Measurements from ENCODE around the gene DOK7.

Gene DOK7

GRCh38 chr4:3491681-3492405, 28.7 kb downstream of the DOK7 start (continued):
- TF ChIP-seq TCF4 (CRISPR knock-in tag; IDR thresholded peaks at IDR 0.05; ENCODE audit: borderline replicate concordance) (no peak), CSDC2 (CRISPR knock-in tag; IDR thresholded peaks at IDR 0.05) (no peak), ZNF565 (CRISPR knock-in tag; conservative IDR thresholded peaks at IDR 0.05; ENCODE audit: low read depth) (no peak), ARNTL (CRISPR knock-in tag; IDR thresholded peaks at IDR 0.05; ENCODE audit: borderline replicate concordance, low read depth) (no peak), TOX (CRISPR knock-in tag; IDR thresholded peaks at IDR 0.05; ENCODE audit: borderline replicate concordance) (no peak), ESRRG (CRISPR knock-in tag; IDR thresholded peaks at IDR 0.05) (no peak), ZNF70 (CRISPR knock-in tag; IDR thresholded peaks at IDR 0.05) (no peak), PPARA (CRISPR knock-in tag; IDR thresholded peaks at IDR 0.05; ENCODE audit: borderline replicate concordance) (no peak), CREB5 (CRISPR knock-in tag; IDR thresholded peaks at IDR 0.05; ENCODE audit: low read depth) (no peak), SNAI2 (CRISPR knock-in tag; IDR thresholded peaks at IDR 0.05) (no peak), TSHZ2 (CRISPR knock-in tag; IDR thresholded peaks at IDR 0.05) (no peak), ZC3H10 (CRISPR knock-in tag; IDR thresholded peaks at IDR 0.05) (no peak)

- TF ChIP-seq ZFP3 (CRISPR knock-in tag; IDR thresholded peaks at IDR 0.05) (no peak), ZNF565 (CRISPR knock-in tag; conservative IDR thresholded peaks at IDR 0.05; ENCODE audit: low read depth) (no peak)
- peak; percentile 22 for ATAC-seq
These were observed 29.9 kb downstream of the DOK7 start for GRCh38 chr4:3492741-3493719.

GRCh38 chr4:3493720-3494461, 30.8 kb downstream of the DOK7 start:
- TF ChIP-seq OSR1 (CRISPR knock-in tag; IDR thresholded peaks at IDR 0.05) (no peak), ISL1 (CRISPR knock-in tag; IDR thresholded peaks at IDR 0.05) (no peak), PATZ1 (CRISPR knock-in tag; IDR thresholded peaks at IDR 0.05; ENCODE audit: borderline replicate concordance) (no peak), SNAI2 (CRISPR knock-in tag; IDR thresholded peaks at IDR 0.05) (no peak), TCF4 (CRISPR knock-in tag; IDR thresholded peaks at IDR 0.05; ENCODE audit: borderline replicate concordance) (no peak), ZNF8 (CRISPR knock-in tag; IDR thresholded peaks at IDR 0.05) (no peak), ARNTL (CRISPR knock-in tag; IDR thresholded peaks at IDR 0.05; ENCODE audit: borderline replicate concordance, low read depth) (no peak), ESRRG (CRISPR knock-in tag; IDR thresholded peaks at IDR 0.05) (no peak), GLIS3 (CRISPR knock-in tag; IDR thresholded peaks at IDR 0.05) (no peak), ZNF565 (CRISPR knock-in tag; conservative IDR thresholded peaks at IDR 0.05; ENCODE audit: low read depth) (no peak), RARB (CRISPR knock-in tag; IDR thresholded peaks at IDR 0.05) (no peak)
- ATAC-seq = no peak

GRCh38 chr4:3494462-3494871, 31.4 kb downstream of the DOK7 start:
- ATAC-seq = no peak; the same call in 2 of the 3 replicates
- TF ChIP-seq ZFP30 (CRISPR knock-in tag; IDR thresholded peaks at IDR 0.05) (no peak), ZFP3 (CRISPR knock-in tag; IDR thresholded peaks at IDR 0.05) (no peak), CSRNP3 (CRISPR knock-in tag; IDR thresholded peaks at IDR 0.05) (no peak), ISL1 (CRISPR knock-in tag; IDR thresholded peaks at IDR 0.05) (no peak), ARNTL (CRISPR knock-in tag; IDR thresholded peaks at IDR 0.05; ENCODE audit: borderline replicate concordance, low read depth) (no peak), BACH2 (CRISPR knock-in tag; IDR thresholded peaks at IDR 0.05; ENCODE audit: borderline replicate concordance) (no peak), RARB (CRISPR knock-in tag; IDR thresholded peaks at IDR 0.05) (no peak), TSHZ2 (CRISPR knock-in tag; IDR thresholded peaks at IDR 0.05) (no peak)
